Skeletal muscle tissue (tissue), 4 donors: ENCODE results near the gene SEMA3B. TPM values are rescaled to one million over a fixed set of nuclear protein-coding genes. Genes with fewer than 3 reads are reported as not detected.
"Not testable (repeated sequence)": the region's sequence is repeated elsewhere in the genome, so short reads cannot be mapped to it uniquely, and the experiment has no call there.

Source experiments
- H3K27ac ChIP-seq: one replicate; pipeline ENCODE4 v1.7.0; 2013; ENCODE audit warnings: mild to moderate bottlenecking, low read depth, low read length, inconsistent platforms
- H3K27me3 ChIP-seq, 3 donors: one replicate each; pipeline ENCODE4 v1.7.0; 2013; ENCODE audit warnings: low read length in 3 of 3; ENCODE audit not compliant: control insufficient read depth in 3 of 3, insufficient read depth in 3 of 3
- H3K36me3 ChIP-seq, 3 donors: one replicate each; pipeline ENCODE4 v1.7.0; 2013; ENCODE audit warnings: low read length in 3 of 3; ENCODE audit not compliant: control insufficient read depth in 3 of 3, insufficient read depth in 3 of 3
- H3K4me1 ChIP-seq, 3 donors: one replicate each; pipeline ENCODE4 v1.7.0; 2013; ENCODE audit warnings: low read length in 3 of 3, mild to moderate bottlenecking in 3 of 3; ENCODE audit not compliant: control insufficient read depth in 3 of 3, insufficient read depth in 3 of 3
- H3K4me3 ChIP-seq, 3 donors: one replicate each; pipeline ENCODE4 v1.7.0; 2013; ENCODE audit warnings: low read length in 3 of 3
- H3K9ac ChIP-seq, 3 donors: one replicate each; pipeline ENCODE4 v1.7.0; 2013; ENCODE audit warnings: low read length in 3 of 3, mild to moderate bottlenecking in 3 of 3, moderate library complexity in 2 of 3, low read depth in 1 of 3
- H3K9me3 ChIP-seq, 3 donors: one replicate each; pipeline ENCODE4 v1.7.0; 2013; ENCODE audit warnings: low read length in 3 of 3; ENCODE audit not compliant: control insufficient read depth in 3 of 3
- total RNA-seq: library from RNA; depleted of rRNA; stranded (reverse); fragments of >200 nt; gene quantifications from one replicate; pipeline ENCODE4 v1.2.3, GENCODE V29; 2014
- donor health status: Osteomylitis.

Gene SEMA3B
- total RNA-seq, 1 donor from 2014 or later: 19.8 TPM

DNA sequence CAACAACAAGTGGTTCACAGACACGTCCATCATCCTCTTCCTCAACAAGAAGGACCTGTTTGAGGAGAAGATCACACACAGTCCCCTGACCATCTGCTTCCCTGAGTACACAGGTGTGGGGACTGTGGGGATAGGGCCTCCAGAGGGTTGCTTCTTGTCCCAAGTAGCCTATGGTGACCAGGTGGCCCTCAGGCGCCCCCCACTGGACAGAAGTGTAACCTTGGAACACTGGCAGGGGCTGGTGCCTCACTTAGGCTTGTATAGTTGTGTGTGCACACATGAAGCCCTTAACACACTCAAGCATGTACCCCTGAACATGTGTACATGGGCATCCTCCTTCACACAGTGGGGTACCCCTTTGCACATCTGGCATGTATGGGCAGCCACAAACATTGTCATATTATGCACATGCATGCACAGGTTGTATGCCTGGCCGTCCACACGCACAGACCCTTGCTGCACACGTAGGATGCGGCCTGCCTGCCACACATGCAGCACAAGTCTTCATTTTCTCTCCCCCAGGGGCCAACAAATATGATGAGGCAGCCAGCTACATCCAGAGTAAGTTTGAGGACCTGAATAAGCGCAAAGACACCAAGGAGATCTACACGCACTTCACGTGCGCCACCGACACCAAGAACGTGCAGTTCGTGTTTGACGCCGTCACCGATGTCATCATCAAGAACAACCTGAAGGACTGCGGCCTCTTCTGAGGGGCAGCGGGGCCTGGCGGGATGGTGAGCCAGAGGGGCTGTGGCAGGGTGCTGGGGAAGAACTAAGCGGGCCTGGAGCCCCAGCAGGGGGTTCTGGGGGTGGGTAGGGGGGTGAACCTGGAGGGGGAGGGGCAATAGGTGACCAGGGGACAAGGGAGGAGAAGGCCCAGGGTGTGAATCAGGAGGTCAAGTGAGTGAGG is 11.7 kb upstream of the SEMA3B start:
- Histone ChIP-seq H3K4me3 (no peak overlapping the region), H3K27me3 (no peaks in the 10 kb centered on the region), H3K27ac (no peak overlapping the region), H3K4me1 (peaks cover 39 to 61% (median 61%) of the 10 kb centered on the region in 3 donors), H3K9me3 (no peaks in the 10 kb centered on the region), H3K9ac (no peak overlapping the region), H3K36me3 (peaks cover 22 to 35% (median 30%) of the 10 kb centered on the region in 3 donors)

DNA sequence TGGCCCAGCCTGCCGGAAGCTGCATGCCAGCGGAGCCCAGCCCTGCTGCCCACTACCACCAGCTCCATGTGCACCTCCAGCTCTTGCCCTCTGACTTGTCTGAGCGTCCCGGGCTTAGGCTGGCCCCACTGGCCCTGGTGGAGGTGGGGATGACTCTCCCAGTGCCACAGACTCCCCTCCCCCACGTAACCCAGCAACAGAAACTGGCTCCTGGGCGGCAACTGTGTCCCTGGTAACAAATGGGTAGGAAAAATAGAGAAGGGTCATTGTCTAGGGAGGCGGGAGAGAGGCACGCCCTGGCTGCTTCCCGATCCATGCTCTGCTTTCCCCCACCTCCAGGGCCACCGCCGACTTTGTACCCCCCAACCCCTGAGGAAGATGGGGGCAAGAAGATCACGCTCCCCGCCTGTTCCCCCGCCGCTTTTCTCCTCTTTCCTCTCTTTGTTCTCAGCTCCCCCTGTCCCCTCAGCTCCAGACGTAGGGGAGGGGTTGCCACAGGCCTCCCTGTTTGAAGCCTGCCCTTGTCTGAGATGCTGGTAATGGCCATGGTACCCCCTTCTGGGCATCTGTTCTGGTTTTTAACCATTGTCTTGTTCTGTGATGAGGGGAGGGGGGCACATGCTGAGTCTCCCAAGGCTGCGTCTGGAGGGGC is 10.8 kb upstream of the SEMA3B start:
- Histone ChIP-seq H3K9me3 (no peaks in the 10 kb centered on the region), H3K9ac (peak overlapping the region in 1 of 3 donors; percentile 8), H3K36me3 (peaks cover 20 to 29% (median 27%) of the 10 kb centered on the region in 3 donors)

DNA sequence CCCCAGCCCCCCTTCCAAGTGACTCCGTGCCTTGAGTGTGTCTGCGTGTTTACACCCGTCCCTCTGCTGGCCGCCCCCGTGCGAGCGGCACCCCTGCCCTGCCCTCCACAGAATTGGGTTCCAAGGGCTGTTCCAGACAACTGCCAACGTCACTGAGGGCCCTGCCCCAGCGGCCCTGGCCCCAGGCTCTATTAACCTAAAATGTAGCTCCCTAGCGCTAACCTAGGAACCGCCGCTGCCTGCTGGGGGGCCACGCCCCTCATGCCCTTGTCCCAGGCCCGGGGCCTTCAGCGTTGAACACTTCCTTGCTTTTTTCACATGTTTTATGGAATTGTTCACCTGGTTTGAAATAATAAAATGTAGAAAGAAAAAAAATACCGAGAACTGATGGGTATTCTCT is 10.0 kb upstream of the SEMA3B start:
- peak overlapping the region in 2 of 3 donors; percentile 85 to 92 for H3K9ac ChIP-seq
- H3K9me3 ChIP-seq: no peaks in the 10 kb centered on the region
- H3K27me3 ChIP-seq: no peaks in the 10 kb centered on the region
- H3K4me1 ChIP-seq: peaks cover 41 to 56% (median 53%) of the 10 kb centered on the region in 3 donors
- H3K4me3 ChIP-seq: no peak overlapping the region
- peak overlapping the region; percentile 94 for H3K27ac ChIP-seq
- H3K36me3 ChIP-seq: peaks cover 20 to 26% (median 24%) of the 10 kb centered on the region in 3 donors

More for the DNA sequence above, 10.8 kb upstream of the SEMA3B start:
- no peak overlapping the region for H3K4me3 ChIP-seq
- H3K4me1 ChIP-seq: peaks cover 39 to 61% (median 57%) of the 10 kb centered on the region in 3 donors
- H3K27me3 ChIP-seq: no peaks in the 10 kb centered on the region
- H3K27ac ChIP-seq: peak overlapping the region; percentile 44

DNA sequence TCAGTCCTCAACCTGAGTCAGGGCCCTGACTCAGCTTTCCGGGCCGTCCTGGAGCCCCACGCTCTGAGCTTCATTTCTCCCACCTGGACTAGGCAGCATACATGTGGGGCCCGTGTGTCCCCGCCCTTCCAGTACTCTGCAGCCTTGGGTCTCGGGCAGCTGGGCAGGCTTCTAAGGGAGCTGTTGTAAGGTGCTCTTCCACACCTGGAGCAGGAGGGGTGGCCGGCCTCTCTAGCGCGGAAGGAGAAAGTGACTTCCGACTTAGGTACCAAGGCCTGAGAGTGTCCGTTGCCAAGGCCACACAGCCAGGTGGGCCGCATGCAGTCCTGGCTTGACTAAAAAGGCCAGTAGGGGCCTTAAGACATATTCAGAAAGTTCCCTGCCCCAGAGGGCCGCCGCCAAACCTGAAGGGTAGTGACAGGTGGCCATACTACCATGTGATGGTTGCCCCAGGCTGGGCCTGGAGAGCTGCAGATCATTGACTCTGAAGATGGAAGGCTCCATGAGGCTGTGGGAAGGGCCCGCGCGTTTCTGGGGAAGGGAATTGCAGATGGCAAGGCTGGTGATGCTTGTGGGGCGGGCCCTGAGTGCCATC is 9.4 kb upstream of the SEMA3B start:
- peak overlapping the region; percentile 94 for H3K27ac ChIP-seq
- peaks cover 19 to 24% (median 20%) of the 10 kb centered on the region in 3 donors for H3K36me3 ChIP-seq
- no peaks in the 10 kb centered on the region for H3K9me3 ChIP-seq
- no peaks in the 10 kb centered on the region for H3K27me3 ChIP-seq
- H3K4me3 ChIP-seq: peak overlapping the region in 2 of 3 donors; percentile 56 to 77
- peak overlapping the region in 2 of 3 donors; percentile 85 to 92 for H3K9ac ChIP-seq
- H3K4me1 ChIP-seq: peaks cover 43 to 56% (median 52%) of the 10 kb centered on the region in 3 donors

DNA sequence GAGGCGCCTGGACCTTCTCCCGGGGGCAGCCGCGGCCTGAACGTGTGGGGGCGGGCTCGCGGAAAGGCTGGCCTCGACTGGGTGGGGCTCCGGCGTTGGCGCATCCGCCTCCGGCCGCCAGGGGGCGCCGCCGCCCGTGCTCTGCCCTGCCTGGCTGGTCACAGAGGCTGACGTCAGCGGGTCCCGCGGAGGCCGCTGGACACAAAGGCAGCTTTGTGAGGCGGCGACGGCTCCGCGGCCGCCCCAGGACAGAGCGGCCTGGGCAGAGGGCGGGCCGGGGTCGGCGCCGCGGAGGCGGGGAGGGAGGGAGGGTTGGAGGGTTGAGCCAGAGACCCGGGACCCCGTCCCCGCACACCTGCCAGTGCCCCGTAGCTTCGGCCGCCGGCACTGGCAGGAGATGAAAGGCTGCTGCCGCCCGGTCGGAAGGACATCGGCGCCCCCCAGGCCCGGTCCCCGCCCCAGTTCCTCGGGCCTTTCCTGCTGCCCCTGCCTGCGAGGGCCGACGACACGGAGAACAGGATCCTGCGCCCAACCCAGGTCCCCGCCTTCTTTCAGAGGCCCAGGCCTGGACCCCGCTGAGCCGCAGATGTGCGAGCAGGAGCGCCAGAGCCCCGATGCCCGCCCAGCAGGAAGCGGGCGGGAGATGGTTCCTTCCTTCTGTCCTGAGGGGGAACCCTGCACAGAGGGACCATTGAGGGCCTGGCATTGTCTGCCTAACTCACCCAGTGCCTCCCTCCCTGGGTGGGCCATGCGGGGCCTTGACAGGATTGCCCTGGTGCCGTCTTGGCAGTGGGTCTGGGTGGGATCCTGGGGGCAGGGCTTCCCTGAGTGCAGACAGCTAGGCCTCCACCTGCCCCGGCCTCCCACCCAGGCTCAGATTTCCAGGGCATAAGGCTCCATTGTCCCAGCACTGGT is 8.7 kb upstream of the SEMA3B start:
- peaks cover 41 to 55% (median 50%) of the 10 kb centered on the region in 3 donors for H3K4me1 ChIP-seq
- peak overlapping the region; percentile 85 to 92 (median 87) for H3K9ac ChIP-seq
- H3K27ac ChIP-seq: peak overlapping the region; percentile 94
- H3K27me3 ChIP-seq: no peaks in the 10 kb centered on the region
- no peaks in the 10 kb centered on the region for H3K9me3 ChIP-seq
- H3K36me3 ChIP-seq: peaks cover 19 to 24% (median 20%) of the 10 kb centered on the region in 3 donors
- H3K4me3 ChIP-seq: peak overlapping the region; percentile 63 to 85 (median 77)

DNA sequence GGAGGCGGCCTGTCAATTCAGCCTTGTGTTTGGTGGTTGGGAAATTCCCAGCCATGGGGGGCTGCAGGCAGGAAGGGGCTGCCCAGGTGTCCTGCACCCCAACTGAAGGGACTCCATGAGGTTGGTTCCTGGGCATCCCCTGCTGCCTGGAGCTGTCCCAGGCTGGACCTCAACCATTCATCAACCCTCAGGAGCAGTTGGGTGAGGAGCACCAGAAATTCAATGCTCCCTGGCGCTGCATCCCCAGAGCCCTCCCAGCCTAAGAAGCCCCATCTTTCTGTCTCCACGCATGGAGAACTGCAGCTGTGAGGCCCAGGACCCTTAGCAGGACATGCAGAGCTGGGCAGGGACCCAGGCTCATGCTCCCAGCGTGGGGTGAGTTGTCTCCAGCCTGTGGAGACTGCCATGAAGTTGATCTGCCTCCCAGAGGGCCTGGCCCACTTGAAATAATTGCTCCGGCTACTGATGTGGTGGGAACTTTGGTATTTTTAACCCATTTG is 8.0 kb upstream of the SEMA3B start:
- Histone ChIP-seq H3K9ac (peak overlapping the region; percentile 85 to 92 (median 87)), H3K4me1 (peaks cover 47 to 59% (median 55%) of the 10 kb centered on the region in 3 donors), H3K27me3 (no peaks in the 10 kb centered on the region), H3K4me3 (peak overlapping the region; percentile 63 to 85 (median 77)), H3K9me3 (no peaks in the 10 kb centered on the region), H3K36me3 (peaks cover 19 to 22% (median 20%) of the 10 kb centered on the region in 3 donors), H3K27ac (peak overlapping the region; percentile 94)

DNA sequence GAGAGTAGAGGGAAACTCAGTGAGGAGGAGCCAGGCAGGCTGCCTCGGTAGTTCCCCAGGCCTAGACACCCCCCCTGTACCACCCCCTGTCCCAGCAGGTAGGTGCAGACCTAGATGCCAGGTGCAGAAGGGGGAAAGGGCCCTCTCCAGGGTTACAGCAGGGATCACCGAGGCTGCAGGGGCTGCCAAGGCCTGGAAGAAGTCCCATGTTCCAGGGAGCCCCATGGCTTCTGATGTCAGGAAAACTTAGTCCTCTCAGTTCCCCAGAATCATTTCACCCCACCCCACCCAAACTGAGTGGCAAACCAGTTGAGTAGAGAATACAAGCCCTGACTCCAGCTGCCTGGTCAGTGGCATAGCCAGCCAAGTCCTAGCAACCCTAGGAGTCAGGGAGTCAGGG is 7.4 kb upstream of the SEMA3B start:
- no peaks in the 10 kb centered on the region for H3K9me3 ChIP-seq
- H3K36me3 ChIP-seq: peaks cover 14 to 17% (median 14%) of the 10 kb centered on the region in 3 donors
- peaks cover 49 to 59% (median 55%) of the 10 kb centered on the region in 3 donors for H3K4me1 ChIP-seq
- H3K27ac ChIP-seq: peak overlapping the region; percentile 94
- H3K4me3 ChIP-seq: no peak overlapping the region
- peak overlapping the region; percentile 85 to 92 (median 87) for H3K9ac ChIP-seq
- H3K27me3 ChIP-seq: no peaks in the 10 kb centered on the region

DNA sequence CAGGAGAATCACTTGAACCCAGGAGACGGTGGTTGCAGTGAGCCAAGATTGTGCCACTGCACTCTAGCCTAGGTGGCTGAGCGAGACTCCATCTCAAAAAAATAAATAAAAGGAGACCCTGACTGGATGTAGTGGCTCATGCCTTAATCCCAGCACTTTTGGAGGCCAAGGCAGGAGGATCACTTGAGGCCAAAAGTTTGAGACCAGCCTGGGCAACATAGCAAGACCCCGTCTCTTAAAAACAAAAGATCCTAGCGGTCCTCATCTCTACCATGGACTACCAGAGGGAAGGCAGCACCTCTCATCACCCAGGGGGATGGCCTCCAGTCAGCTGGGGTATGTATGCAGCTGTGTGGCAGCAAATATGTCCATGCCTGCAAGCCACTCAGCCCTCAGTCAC is 6.7 kb upstream of the SEMA3B start:
- not testable (repeated sequence) for H3K9ac ChIP-seq, H3K4me3 ChIP-seq, H3K9me3 ChIP-seq, H3K27ac ChIP-seq, H3K27me3 ChIP-seq, H3K36me3 ChIP-seq
- H3K4me1 ChIP-seq: peaks cover 56 to 61% (median 56%) of the 10 kb centered on the region in 3 donors

DNA sequence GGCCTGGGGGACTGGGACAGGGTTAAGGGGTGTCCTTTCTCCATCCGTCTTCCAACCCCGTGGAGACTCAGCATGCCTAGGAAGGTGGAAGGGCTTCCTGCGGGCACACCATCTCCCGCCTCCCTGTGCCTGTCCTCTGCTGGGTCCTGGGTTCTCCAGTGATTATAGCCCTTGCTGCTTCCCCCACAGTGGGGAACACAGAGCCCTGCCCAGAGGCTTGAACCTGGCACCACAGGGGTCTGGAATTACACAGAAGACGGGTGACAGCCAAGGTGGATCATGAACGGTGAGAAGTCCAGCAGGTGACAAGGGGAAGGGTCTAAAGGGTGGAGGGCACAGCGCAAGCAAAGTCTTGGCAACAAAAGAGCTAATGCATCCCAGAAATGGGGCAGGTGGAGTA is 6.2 kb upstream of the SEMA3B start:
- Histone ChIP-seq H3K27me3 (no peaks in the 10 kb centered on the region), H3K9me3 (no peaks in the 10 kb centered on the region), H3K4me3 (no peak overlapping the region), H3K9ac (no peak overlapping the region), H3K36me3 (peaks cover 3 to 5% (median 4%) of the 10 kb centered on the region in 3 donors), H3K4me1 (peaks cover 59 to 63% (median 61%) of the 10 kb centered on the region in 3 donors), H3K27ac (no peak overlapping the region)
